Uterus (tissue), 4 donors: ENCODE measurements around the gene KRTAP29-1. TPM values are rescaled to one million over a fixed set of nuclear protein-coding genes. Genes with fewer than 3 reads are reported as not detected.

Source experiments
- DNase-seq, 2 donors: peaks; one replicate each; pipeline ENCODE4 v3.0.0-alpha.2; 2019 to 2020
- H3K27ac ChIP-seq, 2 donors: fragments of 200-600 bp; sonication (generic); 1 replicate in 1 of 2; 2 replicates in 1 of 2; pipeline ENCODE4 v1.5.1; 2016 to 2018
- H3K27me3 ChIP-seq, 2 donors: fragments of 200-600 bp; sonication (generic); one replicate each; pipeline ENCODE4 v1.5.1; 2018 to 2019; ENCODE audit warnings: control low read depth in 1 of 2
- H3K36me3 ChIP-seq, 2 donors: fragments of 200-600 bp; sonication (generic); one replicate each; pipeline ENCODE4 v1.5.1; 2019; ENCODE audit warnings: control low read depth in 1 of 2
- H3K4me1 ChIP-seq, 2 donors: fragments of 200-600 bp; sonication (generic); one replicate each; pipeline ENCODE4 v1.5.1; 2018 to 2019; ENCODE audit warnings: control low read depth in 1 of 2
- H3K4me3 ChIP-seq, 2 donors: fragments of 200-600 bp; sonication (generic); 1 replicate in 1 of 2; 2 replicates in 1 of 2; pipeline ENCODE4 v1.5.1; 2018 to 2019; ENCODE audit warnings: mild to moderate bottlenecking in 1 of 2
- H3K9me3 ChIP-seq, 2 donors: fragments of 200-600 bp; sonication (generic); one replicate each; pipeline ENCODE4 v1.5.1; 2019; ENCODE audit warnings: control low read depth in 1 of 2
- POLR2A ChIP-seq, 2 donors: fragments of 450-650 bp; IDR thresholded peaks; one replicate each; pipeline ENCODE4 v1.6.1; 2016; ENCODE audit warnings: antibody characterized with exemption in 2 of 2, mild to moderate bottlenecking in 1 of 2, moderate library complexity in 1 of 2
- intact Hi-C: fragments of 100-400 bp; cut with DNase I; formaldehyde crosslinking; loops from one replicate; pipeline ENCODE4 v1.15.1; 2023; ENCODE audit warnings: low total_unique reads
- total RNA-seq, 4 donors: library from RNA; depleted of rRNA in 3 of 4; stranded (reverse); fragments of >200 nt in 3 of 4; gene quantifications; one replicate each; pipeline versions ENCODE4 v1.1.0 to v1.2.4, GENCODE V29; 2014 to 2023
- TF ChIP-seq, protein P1 (sequence below), 4 experiments: fragments of 200-600 bp in 2 of 4; fragments of 450-650 bp in 2 of 4; sonication (generic) in 2 of 4; IDR thresholded peaks; one replicate each; pipeline ENCODE4 v1.5.1; 2016 to 2019; ENCODE audit warnings: antibody characterized with exemption in 4 of 4, mild to moderate bottlenecking in 2 of 4, moderate library complexity in 1 of 4
- donor health status: DM: yes; HTN: yes; CAD: no.

KRTAP29-1 gene
- total RNA-seq, 4 donors from 2014 or later = not detected

DNA sequence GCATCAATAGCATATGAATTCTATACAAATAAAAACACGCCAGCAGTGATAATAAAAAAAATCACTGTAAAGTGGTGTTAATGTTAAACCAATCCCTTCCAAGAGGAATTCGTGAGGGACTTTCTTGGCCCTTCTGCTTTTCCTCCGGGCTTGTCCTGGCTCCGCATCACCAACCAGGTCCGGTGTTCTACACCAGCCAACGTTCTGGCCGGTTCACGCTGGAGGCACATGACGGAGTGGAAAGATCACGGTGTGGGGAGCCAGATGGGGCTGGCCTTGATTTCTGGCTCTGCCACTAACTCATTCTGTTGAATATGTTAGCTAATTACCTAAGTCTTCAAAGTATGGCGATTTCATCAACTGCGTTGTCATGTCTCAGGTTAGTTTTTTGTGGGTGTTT, 1.4 kb upstream of the KRTAP29-1 start:
- Histone ChIP-seq H3K27ac (no peak overlapping the region), H3K36me3 (no peaks in the 10 kb centered on the region), H3K4me3 (no peak overlapping the region), H3K27me3 (no peaks in the 10 kb centered on the region), H3K4me1 (no peaks in the 10 kb centered on the region), H3K9me3 (no peaks in the 10 kb centered on the region)
- intact Hi-C loops = no loop called here
- no peak for DNase-seq
- TF ChIP-seq POLR2A (IDR thresholded peaks at IDR 0.05) = no peak

DNA sequence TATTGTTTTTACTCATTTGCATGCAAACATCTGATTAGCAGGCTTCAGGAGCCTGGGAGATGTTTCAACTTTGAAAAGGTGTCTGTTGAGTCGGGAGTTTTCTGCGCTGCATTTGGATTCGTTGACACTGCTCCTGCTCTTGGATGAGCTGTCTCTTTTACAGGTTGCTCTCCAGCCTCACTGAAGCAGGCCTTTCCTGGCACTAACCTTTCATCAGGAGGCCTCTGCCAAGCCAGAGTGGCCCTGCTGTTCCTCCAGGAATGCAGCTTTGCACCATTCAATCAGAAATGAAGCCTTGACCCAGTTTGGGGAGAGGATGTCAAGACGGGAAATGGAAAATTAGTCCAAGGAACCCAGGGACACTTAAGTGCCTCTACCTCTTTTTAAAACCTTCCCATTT, 330 bp upstream of the KRTAP29-1 start:
- TF ChIP-seq, protein P1, sequence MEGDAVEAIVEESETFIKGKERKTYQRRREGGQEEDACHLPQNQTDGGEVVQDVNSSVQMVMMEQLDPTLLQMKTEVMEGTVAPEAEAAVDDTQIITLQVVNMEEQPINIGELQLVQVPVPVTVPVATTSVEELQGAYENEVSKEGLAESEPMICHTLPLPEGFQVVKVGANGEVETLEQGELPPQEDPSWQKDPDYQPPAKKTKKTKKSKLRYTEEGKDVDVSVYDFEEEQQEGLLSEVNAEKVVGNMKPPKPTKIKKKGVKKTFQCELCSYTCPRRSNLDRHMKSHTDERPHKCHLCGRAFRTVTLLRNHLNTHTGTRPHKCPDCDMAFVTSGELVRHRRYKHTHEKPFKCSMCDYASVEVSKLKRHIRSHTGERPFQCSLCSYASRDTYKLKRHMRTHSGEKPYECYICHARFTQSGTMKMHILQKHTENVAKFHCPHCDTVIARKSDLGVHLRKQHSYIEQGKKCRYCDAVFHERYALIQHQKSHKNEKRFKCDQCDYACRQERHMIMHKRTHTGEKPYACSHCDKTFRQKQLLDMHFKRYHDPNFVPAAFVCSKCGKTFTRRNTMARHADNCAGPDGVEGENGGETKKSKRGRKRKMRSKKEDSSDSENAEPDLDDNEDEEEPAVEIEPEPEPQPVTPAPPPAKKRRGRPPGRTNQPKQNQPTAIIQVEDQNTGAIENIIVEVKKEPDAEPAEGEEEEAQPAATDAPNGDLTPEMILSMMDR (IDR thresholded peaks at IDR 0.05) = no peak
- no peak for TF ChIP-seq POLR2A (IDR thresholded peaks at IDR 0.05)
- no peak for DNase-seq
- H3K9me3 ChIP-seq = no peaks in the 10 kb centered on the region
- no peaks in the 10 kb centered on the region for H3K4me1 ChIP-seq
- no peaks in the 10 kb centered on the region for H3K36me3 ChIP-seq
- no peak overlapping the region for H3K27ac ChIP-seq
- no peaks in the 10 kb centered on the region for H3K27me3 ChIP-seq
- H3K4me3 ChIP-seq = no peak overlapping the region
- intact Hi-C loops = no loop called here

DNA sequence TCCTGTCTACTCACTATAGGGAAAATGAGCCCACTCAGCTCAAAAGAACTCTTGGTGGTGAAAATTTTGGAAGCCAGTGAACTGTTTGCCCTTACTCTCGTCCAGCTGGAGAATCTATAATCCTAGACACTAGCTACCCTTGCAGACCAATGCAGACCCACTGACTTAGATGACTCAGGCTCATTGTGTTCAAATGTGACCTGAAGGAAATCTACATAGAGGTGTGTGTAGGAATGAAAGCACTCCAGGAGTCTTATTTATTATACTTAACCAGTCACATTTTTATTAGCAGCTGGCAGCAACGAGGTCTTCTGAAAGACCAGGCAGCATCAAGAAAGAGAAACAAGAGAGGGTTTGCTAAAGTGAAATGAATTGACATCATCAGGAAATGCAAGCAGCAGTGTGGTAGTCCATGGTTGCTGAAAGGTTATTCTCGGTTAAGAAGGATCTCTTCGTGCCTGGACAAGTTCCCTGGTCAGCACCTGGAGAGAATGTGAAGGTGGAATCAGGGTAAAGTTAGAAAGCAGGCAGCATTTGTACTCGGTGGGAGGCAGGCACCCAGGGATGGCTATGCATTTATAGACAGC, 1.4 kb downstream of the KRTAP29-1 start:
- H3K36me3 ChIP-seq = no peaks in the 10 kb centered on the region
- TF ChIP-seq POLR2A (IDR thresholded peaks at IDR 0.05) = no peak
- TF ChIP-seq, protein P1 (IDR thresholded peaks at IDR 0.05) = no peak
- no peaks in the 10 kb centered on the region for H3K27me3 ChIP-seq
- no peak for DNase-seq
- no peak overlapping the region for H3K4me3 ChIP-seq
- H3K9me3 ChIP-seq = no peaks in the 10 kb centered on the region
- intact Hi-C loops = no loop called here
- no peak overlapping the region for H3K27ac ChIP-seq
- no peaks in the 10 kb centered on the region for H3K4me1 ChIP-seq

DNA sequence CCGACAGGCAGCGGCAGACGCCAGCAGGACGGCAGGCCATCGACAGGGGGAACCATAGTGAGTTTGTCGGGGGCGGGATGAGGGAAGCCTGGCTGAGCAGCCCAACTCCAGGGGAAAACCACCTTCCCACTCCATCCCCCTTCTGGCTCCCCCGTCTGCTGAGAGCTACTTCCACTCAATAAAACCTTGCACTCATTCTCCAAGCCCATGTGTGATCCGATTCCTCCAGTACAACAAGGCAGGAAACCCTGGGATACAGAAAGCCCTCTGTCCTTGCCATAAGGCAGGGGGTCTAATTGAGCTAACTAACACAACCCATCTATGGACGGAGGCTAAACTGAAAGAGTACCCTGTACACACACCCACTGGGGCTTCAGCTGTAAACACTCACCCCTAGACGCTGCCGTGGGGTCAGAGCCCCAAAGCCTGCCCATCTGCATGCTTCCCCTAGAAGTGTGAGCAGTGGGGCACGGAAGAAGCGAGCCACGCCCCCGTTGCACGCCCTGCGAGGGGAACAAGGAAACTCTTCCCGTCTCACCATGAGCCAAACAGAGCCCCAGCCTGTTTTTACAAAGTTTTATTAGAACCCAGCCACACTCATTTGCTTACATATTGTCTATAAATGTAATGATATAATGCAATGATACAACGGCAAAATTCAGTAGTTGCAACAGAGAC, 4.1 kb downstream of the KRTAP29-1 start:
- H3K9me3 ChIP-seq = no peaks in the 10 kb centered on the region
- DNase-seq = no peak
- no peak overlapping the region for H3K27ac ChIP-seq
- no peaks in the 10 kb centered on the region for H3K4me1 ChIP-seq
- H3K4me3 ChIP-seq = no peak overlapping the region
- intact Hi-C loops = no loop called here
- no peaks in the 10 kb centered on the region for H3K27me3 ChIP-seq
- no peaks in the 10 kb centered on the region for H3K36me3 ChIP-seq
- TF ChIP-seq POLR2A (IDR thresholded peaks at IDR 0.05) = no peak
- TF ChIP-seq, protein P1 (IDR thresholded peaks at IDR 0.05) = no peak

DNA sequence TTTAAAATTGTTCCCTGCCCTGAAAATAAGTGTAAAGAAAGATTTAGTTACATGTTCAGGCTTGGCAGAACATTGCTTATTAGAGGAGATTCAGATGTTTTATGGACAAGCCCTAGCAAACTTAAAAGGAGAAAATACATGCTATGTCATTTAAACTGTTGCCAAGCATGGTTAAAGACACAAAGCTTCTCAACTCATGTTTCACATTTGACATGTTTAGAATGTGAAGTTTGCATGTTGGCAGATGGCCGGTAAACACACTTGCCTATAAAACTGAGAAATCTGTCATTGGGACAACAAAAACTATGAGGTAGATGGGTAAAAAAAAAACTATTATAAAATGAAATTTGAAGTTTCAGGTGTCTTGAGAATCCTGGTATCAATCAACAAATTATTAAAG, 5.8 kb downstream of the KRTAP29-1 start:
- intact Hi-C loops = no loop called here
- TF ChIP-seq, protein P1 (IDR thresholded peaks at IDR 0.05) = no peak
- no peak for TF ChIP-seq POLR2A (IDR thresholded peaks at IDR 0.05)
- Histone ChIP-seq H3K36me3 (no peaks in the 10 kb centered on the region), H3K27me3 (no peaks in the 10 kb centered on the region), H3K4me3 (no peak overlapping the region), H3K27ac (no peak overlapping the region), H3K9me3 (no peaks in the 10 kb centered on the region), H3K4me1 (no peaks in the 10 kb centered on the region)
- no peak for DNase-seq
